Measurements from ENCODE around the gene CROCC2. TPM values are rescaled to one million over a fixed set of nuclear protein-coding genes. Genes with fewer than 3 reads are reported as not detected.

Gene CROCC2
- total and polyA plus RNA-seq, 2 of the 13 experiments (the other 11 are each of a cell fraction or from before 2014, with no cell fraction given), result not detected

- ATAC-seq (no peak), DNase-seq (ENCODE audit: low spot score) (no peak), FAIRE-seq (no peak)
- H4K20me1 ChIP-seq (ENCODE audit: insufficient read depth, low read length), result no peaks in the 10 kb centered on the region
- H3K9ac ChIP-seq (ENCODE audit: insufficient read depth, low read depth, low read length), result no peak overlapping the region
- peaks cover 26% of the 10 kb centered on the region for H3K4me1 ChIP-seq (ENCODE audit: insufficient read depth, low read length)
- in situ Hi-C loops (cut with HindIII; ENCODE audit: extremely low pct_ligation_motif_present, low pct_unique_long_range_greater_than_20kb) (no loop called here), intact Hi-C loops (cut with micrococcal nuclease; ENCODE audit: unreplicated experiment) (loop anchor here (10.0 kb wide), 1 partner anchor 1777 kb away; no protein-coding TSS in a partner anchor)
- POLR2A ChIA-PET, result no interaction called here
- H3K9me3 ChIP-seq (ENCODE audit: low read length), result no peaks in the 10 kb centered on the region
- no TSS peak for BruUV-seq (replicated peaks)
- no peak overlapping the region for H3K4me2 ChIP-seq (ENCODE audit: low read depth, low read length)
- no peak overlapping the region for H3K4me3 ChIP-seq (replicated peaks in 1 of 3; ENCODE audit: insufficient read depth in 1 of 3, low read depth in 2 of 3, low read length in 3 of 3)
- no peaks in the 10 kb centered on the region for H3K36me3 ChIP-seq (replicated peaks in 1 of 2; ENCODE audit: control insufficient read depth in 1 of 2, insufficient read depth in 2 of 2, low read length in 2 of 2)
- H3K27me3 ChIP-seq (ENCODE audit: control insufficient read depth in 1 of 2, insufficient read depth in 2 of 2, low read length in 2 of 2), result peaks cover 4 to 19% of the 10 kb centered on the region in 2 experiments; a peak in 3 of 5 replicates
- 36% methylated on average over 25 of the region's 25 CpGs for WGBS (ENCODE audit: low lambda C conversion rate)
- no peaks in the 10 kb centered on the region for H3K79me2 ChIP-seq (ENCODE audit: insufficient read depth, low read length)
- no peak overlapping the region for H3K27ac ChIP-seq (ENCODE audit: extremely low read length, insufficient read depth, low read length)
- TF ChIP-seq ZSCAN25 (CRISPR knock-in tag; IDR thresholded peaks at IDR 0.05), result peak; percentile 19; the same call in 1 of the 2 replicates
- TF ChIP-seq CEBPZ (IDR thresholded peaks at IDR 0.05; ENCODE audit: low read length), result no peak
- peak; percentile 72 for TF ChIP-seq ZNF263 (CRISPR knock-in tag; IDR thresholded peaks at IDR 0.05)
- CTCF ChIA-PET (ENCODE audit: low intra/inter-chr PET ratio, low total read pairs), result no interaction called here
- no peak overlapping the region for H2AFZ ChIP-seq (ENCODE audit: low read length)
Measured at GRCh38 chr2:240981871-240982800, 76.0 kb downstream of the CROCC2 start.

Data from HepG2 (cell line).